ENCODE measurements around the gene MDH1.

MDH1 gene

GRCh38 chr2:63576546-63576945, 12.2 kb upstream of the MDH1 start:
- Mint-ChIP-seq H3K27me3 (no peaks in the 10 kb centered on the region), H3K4me1 (ENCODE audit: low read depth) (peaks cover 12% of the 10 kb centered on the region), H3K27ac (no peak overlapping the region), H3K36me3 (peaks cover 6% of the 10 kb centered on the region), H3K9me3 (ENCODE audit: low read depth) (peaks cover 4% of the 10 kb centered on the region), H3K4me3 (no peak overlapping the region)

GRCh38 chr2:63578767-63579166, 10.0 kb upstream of the MDH1 start:
- H3K9me3 Mint-ChIP-seq (ENCODE audit: low read depth): peaks cover 4% of the 10 kb centered on the region
- H3K27me3 Mint-ChIP-seq: no peaks in the 10 kb centered on the region
- H3K36me3 Mint-ChIP-seq: peaks cover 5% of the 10 kb centered on the region
- no peak overlapping the region for H3K4me3 Mint-ChIP-seq
- peaks cover 19% of the 10 kb centered on the region for H3K4me1 Mint-ChIP-seq (ENCODE audit: low read depth)
- H3K27ac Mint-ChIP-seq: no peak overlapping the region

GRCh38 chr2:63580651-63581297, 8.0 kb upstream of the MDH1 start:
- Mint-ChIP-seq H3K27me3 (no peaks in the 10 kb centered on the region), H3K4me3 (no peak overlapping the region), H3K27ac (no peak overlapping the region), H3K4me1 (ENCODE audit: low read depth) (peaks cover 19% of the 10 kb centered on the region), H3K36me3 (peaks cover 2% of the 10 kb centered on the region), H3K9me3 (ENCODE audit: low read depth) (no peaks in the 10 kb centered on the region)

DNA sequence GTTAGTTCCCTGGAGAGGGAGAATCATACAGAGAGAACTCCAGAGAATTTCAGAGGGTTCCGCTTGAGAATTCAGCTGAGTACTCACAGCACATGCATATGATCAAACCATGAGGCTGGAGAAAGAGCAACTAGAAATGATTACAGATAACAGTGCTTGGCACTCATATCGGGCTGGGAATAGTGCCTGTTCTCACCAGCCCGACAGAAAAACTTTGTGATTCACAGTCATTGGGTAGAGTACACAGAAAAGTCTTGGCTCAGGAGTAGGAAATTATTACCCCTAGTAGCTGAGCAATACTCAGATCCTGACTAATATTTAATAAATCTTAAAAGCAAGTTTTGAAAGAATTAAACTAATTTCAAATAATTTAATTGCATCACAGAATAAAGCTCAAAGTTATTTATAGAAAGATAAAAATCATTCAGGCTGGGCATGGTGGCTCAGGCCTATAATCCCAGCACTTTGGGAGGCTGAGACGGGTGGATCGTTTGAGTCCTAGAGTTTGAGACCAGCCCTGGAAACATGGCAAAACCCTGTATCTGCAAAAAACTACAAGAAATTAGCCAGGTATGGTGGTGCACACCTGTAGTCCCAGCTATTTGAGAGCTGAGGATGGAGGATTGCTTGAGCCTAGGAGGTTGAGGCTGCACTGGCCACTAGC, 7.3 kb upstream of the MDH1 start:
- H3K27me3 Mint-ChIP-seq: no peaks in the 10 kb centered on the region
- no peak overlapping the region for H3K27ac Mint-ChIP-seq
- H3K36me3 Mint-ChIP-seq: peaks cover 2% of the 10 kb centered on the region
- no peaks in the 10 kb centered on the region for H3K9me3 Mint-ChIP-seq (ENCODE audit: low read depth)
- peaks cover 23% of the 10 kb centered on the region for H3K4me1 Mint-ChIP-seq (ENCODE audit: low read depth)
- no peak overlapping the region for H3K4me3 Mint-ChIP-seq

DNA sequence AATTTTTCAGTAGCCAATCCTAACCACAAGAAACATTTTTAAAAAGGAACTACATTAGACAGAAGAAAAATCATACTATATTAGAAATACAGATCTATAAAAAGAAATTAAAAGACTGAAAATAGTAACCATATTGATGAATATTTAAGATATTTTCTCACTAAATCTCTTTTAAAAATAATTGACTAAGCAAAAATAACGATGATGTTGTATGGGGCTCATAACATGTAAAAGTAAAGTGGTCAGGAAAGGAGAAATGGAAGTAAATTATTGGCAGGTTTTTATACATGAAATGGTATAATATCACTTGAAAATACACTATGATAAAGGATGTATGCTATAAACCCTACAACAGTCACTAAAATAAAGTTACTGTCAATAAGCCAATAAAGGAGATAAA, 5.9 kb upstream of the MDH1 start:
- H3K27ac Mint-ChIP-seq: no peak overlapping the region
- H3K36me3 Mint-ChIP-seq: peaks cover 2% of the 10 kb centered on the region
- H3K4me1 Mint-ChIP-seq (ENCODE audit: low read depth): peaks cover 34% of the 10 kb centered on the region
- H3K9me3 Mint-ChIP-seq (ENCODE audit: low read depth): no peaks in the 10 kb centered on the region
- no peak overlapping the region for H3K4me3 Mint-ChIP-seq
- H3K27me3 Mint-ChIP-seq: no peaks in the 10 kb centered on the region

GRCh38 chr2:63587814-63588384, 864 bp upstream of the MDH1 start:
- Mint-ChIP-seq H3K36me3 (peaks cover 2% of the 10 kb centered on the region), H3K4me1 (ENCODE audit: low read depth) (peaks cover 45% of the 10 kb centered on the region), H3K27me3 (no peaks in the 10 kb centered on the region), H3K27ac (peak overlapping the region; percentile 94), H3K4me3 (peak overlapping the region; percentile 97), H3K9me3 (ENCODE audit: low read depth) (no peaks in the 10 kb centered on the region)

DNA sequence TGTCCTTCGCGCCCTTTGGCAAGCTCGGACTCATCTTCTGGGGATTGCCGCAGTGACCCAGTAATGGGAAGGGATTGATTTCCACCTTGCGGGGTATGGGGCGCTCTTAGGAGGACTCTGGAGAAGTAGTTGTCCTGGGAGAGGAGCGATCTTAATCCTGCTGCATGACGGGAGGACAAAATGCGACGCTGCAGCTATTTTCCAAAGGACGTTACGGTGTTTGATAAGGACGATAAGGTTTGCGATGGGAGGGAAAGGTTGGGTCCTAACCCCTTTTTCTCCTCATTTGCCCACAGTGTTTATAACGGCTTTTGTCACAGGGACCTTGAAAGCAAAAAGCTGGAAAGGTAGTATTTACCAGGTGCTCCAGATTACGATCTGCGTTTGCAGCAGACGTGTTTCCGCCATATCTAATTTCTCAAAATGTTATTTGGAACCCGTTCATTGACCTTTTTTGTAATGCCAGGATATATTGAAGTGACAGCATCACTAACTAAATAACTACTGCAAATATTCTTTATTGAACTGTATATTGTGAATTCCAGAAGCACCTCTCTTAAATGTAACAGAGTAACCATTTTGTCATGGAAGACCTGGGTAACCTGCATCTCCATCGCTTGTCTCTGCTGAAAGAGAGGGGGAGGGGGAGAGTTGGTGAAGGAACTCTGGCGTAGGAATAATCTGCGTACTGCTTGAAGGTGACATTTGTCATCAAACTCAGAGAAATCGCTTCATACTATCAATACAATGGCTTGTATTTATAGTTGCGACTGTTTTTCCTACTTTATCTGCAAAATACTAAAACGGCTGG, 590 bp downstream of the MDH1 start:
- peaks cover 52% of the 10 kb centered on the region for H3K4me1 Mint-ChIP-seq (ENCODE audit: low read depth)
- no peaks in the 10 kb centered on the region for H3K27me3 Mint-ChIP-seq
- H3K27ac Mint-ChIP-seq: peak overlapping the region; percentile 94
- H3K4me3 Mint-ChIP-seq: peak overlapping the region; percentile 97
- no peaks in the 10 kb centered on the region for H3K9me3 Mint-ChIP-seq (ENCODE audit: low read depth)
- no peaks in the 10 kb centered on the region for H3K36me3 Mint-ChIP-seq

DNA sequence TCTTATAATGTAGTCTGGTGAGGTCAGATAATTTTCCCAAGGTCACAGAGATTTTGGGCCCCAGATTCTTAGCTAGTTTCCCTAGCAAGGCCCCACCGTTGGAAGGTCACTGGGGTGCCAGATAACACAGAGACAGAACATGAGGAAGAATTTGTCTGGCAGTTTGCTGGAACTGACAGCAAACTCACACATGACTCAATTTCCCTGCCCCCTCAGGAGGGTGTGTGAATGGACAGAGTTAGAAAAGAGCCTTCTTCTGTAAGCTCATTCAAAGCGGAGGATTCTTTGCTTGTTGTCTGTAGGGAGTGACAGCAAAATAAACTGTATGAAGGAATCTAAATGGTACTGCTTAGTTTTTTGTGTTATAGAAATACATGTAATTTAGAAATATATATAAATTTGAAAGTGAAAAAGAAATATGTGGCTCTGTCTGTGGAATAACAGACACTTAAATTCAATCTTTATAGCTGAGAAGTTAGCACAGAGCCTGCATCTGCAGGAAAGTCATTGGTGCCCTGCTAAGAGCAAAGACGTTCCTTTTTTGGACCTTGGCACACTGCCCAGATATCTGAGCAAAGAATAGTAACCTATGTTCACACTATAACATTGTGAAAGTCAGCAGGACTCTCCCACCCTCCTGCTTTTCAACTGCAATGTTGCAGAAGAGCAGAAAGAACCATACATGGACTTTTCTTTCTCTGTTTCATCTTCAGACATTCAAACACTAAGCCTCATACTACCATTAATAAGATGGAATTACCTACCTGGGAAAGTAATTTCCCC, 2.1 kb downstream of the MDH1 start:
- Mint-ChIP-seq H3K36me3 (peaks cover 2% of the 10 kb centered on the region), H3K4me3 (peak overlapping the region; percentile 97), H3K9me3 (ENCODE audit: low read depth) (no peaks in the 10 kb centered on the region), H3K4me1 (ENCODE audit: low read depth) (peaks cover 58% of the 10 kb centered on the region), H3K27me3 (no peaks in the 10 kb centered on the region), H3K27ac (peak overlapping the region; percentile 35)

- peaks cover 2% of the 10 kb centered on the region for H3K36me3 Mint-ChIP-seq
- no peaks in the 10 kb centered on the region for H3K27me3 Mint-ChIP-seq
- H3K27ac Mint-ChIP-seq: peak overlapping the region; percentile 5
- no peak overlapping the region for H3K4me3 Mint-ChIP-seq
- peaks cover 56% of the 10 kb centered on the region for H3K4me1 Mint-ChIP-seq (ENCODE audit: low read depth)
- H3K9me3 Mint-ChIP-seq (ENCODE audit: low read depth): no peaks in the 10 kb centered on the region
These were observed 2.9 kb downstream of the MDH1 start for GRCh38 chr2:63591566-63592175.

DNA sequence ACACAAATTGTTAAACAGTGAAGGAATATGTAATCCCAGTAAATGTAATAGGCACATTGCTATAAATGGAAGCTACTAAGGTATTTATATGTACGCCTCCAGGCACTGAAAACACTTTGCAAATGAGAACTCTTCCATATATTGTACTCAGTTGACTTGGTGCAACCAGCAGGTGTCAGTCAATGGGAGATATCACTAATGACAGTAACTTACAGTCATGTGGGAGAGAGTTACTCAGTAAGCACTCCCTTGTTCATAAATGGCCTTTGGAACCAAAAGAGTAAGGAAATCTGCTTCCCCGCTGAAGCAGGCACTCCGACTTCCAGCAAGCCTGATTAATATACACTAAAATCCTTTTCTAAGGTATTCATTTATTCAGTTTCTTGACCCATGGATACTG, 5.9 kb downstream of the MDH1 start:
- Mint-ChIP-seq H3K9me3 (ENCODE audit: low read depth) (no peaks in the 10 kb centered on the region), H3K27me3 (no peaks in the 10 kb centered on the region), H3K4me3 (no peak overlapping the region), H3K4me1 (ENCODE audit: low read depth) (peaks cover 44% of the 10 kb centered on the region), H3K27ac (no peak overlapping the region), H3K36me3 (peaks cover 5% of the 10 kb centered on the region)

GRCh38 chr2:63596401-63596883, 7.7 kb downstream of the MDH1 start:
- Mint-ChIP-seq H3K9me3 (ENCODE audit: low read depth) (no peaks in the 10 kb centered on the region), H3K27me3 (no peaks in the 10 kb centered on the region), H3K4me3 (no peak overlapping the region), H3K27ac (no peak overlapping the region), H3K36me3 (peaks cover 11% of the 10 kb centered on the region), H3K4me1 (ENCODE audit: low read depth) (peaks cover 30% of the 10 kb centered on the region)

DNA sequence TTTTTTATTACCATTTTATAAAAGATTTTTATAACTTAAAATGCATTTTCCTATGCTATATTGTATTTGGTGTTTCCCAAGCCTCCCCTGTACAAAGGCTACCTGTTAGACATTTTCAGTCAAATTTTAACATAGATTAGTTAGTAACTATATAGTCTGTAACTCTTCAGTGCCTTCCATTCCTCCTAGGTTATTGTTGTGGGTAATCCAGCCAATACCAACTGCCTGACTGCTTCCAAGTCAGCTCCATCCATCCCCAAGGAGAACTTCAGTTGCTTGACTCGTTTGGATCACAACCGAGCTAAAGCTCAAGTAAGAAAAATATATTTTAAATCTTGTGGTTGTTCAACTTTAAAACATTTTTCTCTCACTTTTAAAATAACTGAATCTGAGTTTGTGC, 10.2 kb downstream of the MDH1 start:
- Mint-ChIP-seq H3K27ac (no peak overlapping the region), H3K36me3 (peaks cover 18% of the 10 kb centered on the region), H3K27me3 (no peaks in the 10 kb centered on the region), H3K4me3 (no peak overlapping the region), H3K9me3 (ENCODE audit: low read depth) (no peaks in the 10 kb centered on the region), H3K4me1 (ENCODE audit: low read depth) (peaks cover 16% of the 10 kb centered on the region)

GRCh38 chr2:63600881-63601460, 12.2 kb downstream of the MDH1 start:
- Mint-ChIP-seq H3K36me3 (peaks cover 18% of the 10 kb centered on the region), H3K27me3 (no peaks in the 10 kb centered on the region), H3K4me1 (ENCODE audit: low read depth) (peaks cover 9% of the 10 kb centered on the region), H3K27ac (peak overlapping the region; percentile 75), H3K4me3 (no peak overlapping the region), H3K9me3 (ENCODE audit: low read depth) (no peaks in the 10 kb centered on the region)

- H3K4me3 Mint-ChIP-seq: no peak overlapping the region
- H3K36me3 Mint-ChIP-seq: peaks cover 19% of the 10 kb centered on the region
- no peaks in the 10 kb centered on the region for H3K9me3 Mint-ChIP-seq (ENCODE audit: low read depth)
- no peaks in the 10 kb centered on the region for H3K27me3 Mint-ChIP-seq
- peaks cover 3% of the 10 kb centered on the region for H3K4me1 Mint-ChIP-seq (ENCODE audit: low read depth)
- peak overlapping the region; percentile 54 for H3K27ac Mint-ChIP-seq
These were observed 15.9 kb downstream of the MDH1 start for GRCh38 chr2:63604666-63605065.
